Endodermal cell (in vitro differentiated cells): ENCODE data around the gene TRERF1. TPM values are rescaled to one million over a fixed set of nuclear protein-coding genes. Genes with fewer than 3 reads are reported as not detected.

ENCODE experiments used
- DNase-seq: peaks from one replicate; pipeline ENCODE4 v3.0.0-alpha.2; 2017
- H3K27ac ChIP-seq: 2 replicates; pipeline ENCODE4 v1.5.1; 2013; ENCODE audit warnings: mild to moderate bottlenecking, low read depth, low read length, moderate library complexity
- H3K27me3 ChIP-seq: 2 replicates; pipeline ENCODE4 v1.6.1; 2013; ENCODE audit warnings: mild to moderate bottlenecking, low read length, moderate library complexity; ENCODE audit not compliant: insufficient read depth, control insufficient read depth, poor library complexity, severe bottlenecking
- H3K36me3 ChIP-seq: 2 replicates; pipeline ENCODE4 v1.7.0; 2013; ENCODE audit warnings: mild to moderate bottlenecking, low read length, moderate library complexity; ENCODE audit not compliant: control insufficient read depth, insufficient read depth
- H3K4me1 ChIP-seq: one replicate; pipeline ENCODE4 v1.7.0; 2013; ENCODE audit warnings: low read length; ENCODE audit not compliant: control insufficient read depth, insufficient read depth
- H3K4me3 ChIP-seq: 2 replicates; pipeline ENCODE4 v1.5.1; 2013; ENCODE audit warnings: mild to moderate bottlenecking, low read length, moderate library complexity
- H3K9ac ChIP-seq: 2 replicates; pipeline ENCODE4 v1.6.1; 2013; ENCODE audit warnings: mild to moderate bottlenecking, low read length, moderate library complexity; ENCODE audit not compliant: poor library complexity, severe bottlenecking; ENCODE audit errors: extremely low read depth
- H3K9me3 ChIP-seq: 2 replicates; pipeline ENCODE4 v1.6.1; 2013; ENCODE audit warnings: mild to moderate bottlenecking, low read length, moderate library complexity; ENCODE audit not compliant: control insufficient read depth
- H3K27ac Mint-ChIP-seq: 2 replicates; pipeline ENCODE4 v1.8.0; 2020; ENCODE audit warnings: mixed read lengths
- H3K27me3 Mint-ChIP-seq: 2 replicates; pipeline ENCODE4 v1.8.0; 2021; ENCODE audit warnings: mild to moderate bottlenecking, mixed read lengths; ENCODE audit not compliant: insufficient read depth
- H3K36me3 Mint-ChIP-seq: 2 replicates; pipeline ENCODE4 v1.8.0; 2020; ENCODE audit warnings: low read depth, mixed read lengths
- H3K4me1 Mint-ChIP-seq: 2 replicates; pipeline ENCODE4 v1.8.0; 2020; ENCODE audit warnings: mixed read lengths
- H3K4me3 Mint-ChIP-seq: 2 replicates; pipeline ENCODE4 v1.8.0; 2020; ENCODE audit warnings: mild to moderate bottlenecking, moderate library complexity, mixed read lengths
- H3K9me3 Mint-ChIP-seq: 2 replicates; pipeline ENCODE4 v1.8.0; 2020; ENCODE audit warnings: mild to moderate bottlenecking, mixed read lengths
- WGBS, 2 experiments: methylation state at CpG; one replicate each; pipeline versions ENCODE4 v1.1.5 to v1.1.7; 2013; ENCODE audit warnings: missing lambda C conversion rate in 2 of 2, mixed read lengths in 1 of 2; ENCODE audit not compliant: insufficient coverage in 1 of 2, insufficient read length in 1 of 2; 5-methylcytosine and 5-hydroxymethylcytosine counted together
- total RNA-seq, 2 donors: library from RNA; stranded (reverse); fragmentation: NEBNext Ultra II Directional in 1 of 2; extraction: Animal tissue kit (Norgen Biotek cat#: 25700) in 1 of 2; gene quantifications; 2 replicates in 1 of 2; 3 replicates in 1 of 2; pipeline ENCODE4 v1.2.1, GENCODE V29; 2021
- TF ChIP-seq, protein P1 (sequence below): fragments of 200-600 bp; sonication (generic); conservative IDR thresholded peaks from 2 replicates; pipeline ENCODE4 v1.5.0; 2021; ENCODE audit warnings: antibody characterized with exemption, mild to moderate bottlenecking

Gene TRERF1
- total RNA-seq, 2 donors from 2014 or later: 4.7 to 5.3 TPM

- no peak for DNase-seq
- H3K9me3 Mint-ChIP-seq: no peaks in the 10 kb centered on the region
- Histone ChIP-seq H3K4me3 (no peak overlapping the region), H3K9me3 (no peaks in the 10 kb centered on the region), H3K27me3 (no peaks in the 10 kb centered on the region), H3K4me1 (peaks cover 9% of the 10 kb centered on the region), H3K9ac (no peak overlapping the region), H3K27ac (no peak overlapping the region), H3K36me3 (no peaks in the 10 kb centered on the region)
- H3K4me1 Mint-ChIP-seq: peaks cover 9% of the 10 kb centered on the region
- no peak overlapping the region for H3K4me3 Mint-ChIP-seq
- TF ChIP-seq, protein P1, sequence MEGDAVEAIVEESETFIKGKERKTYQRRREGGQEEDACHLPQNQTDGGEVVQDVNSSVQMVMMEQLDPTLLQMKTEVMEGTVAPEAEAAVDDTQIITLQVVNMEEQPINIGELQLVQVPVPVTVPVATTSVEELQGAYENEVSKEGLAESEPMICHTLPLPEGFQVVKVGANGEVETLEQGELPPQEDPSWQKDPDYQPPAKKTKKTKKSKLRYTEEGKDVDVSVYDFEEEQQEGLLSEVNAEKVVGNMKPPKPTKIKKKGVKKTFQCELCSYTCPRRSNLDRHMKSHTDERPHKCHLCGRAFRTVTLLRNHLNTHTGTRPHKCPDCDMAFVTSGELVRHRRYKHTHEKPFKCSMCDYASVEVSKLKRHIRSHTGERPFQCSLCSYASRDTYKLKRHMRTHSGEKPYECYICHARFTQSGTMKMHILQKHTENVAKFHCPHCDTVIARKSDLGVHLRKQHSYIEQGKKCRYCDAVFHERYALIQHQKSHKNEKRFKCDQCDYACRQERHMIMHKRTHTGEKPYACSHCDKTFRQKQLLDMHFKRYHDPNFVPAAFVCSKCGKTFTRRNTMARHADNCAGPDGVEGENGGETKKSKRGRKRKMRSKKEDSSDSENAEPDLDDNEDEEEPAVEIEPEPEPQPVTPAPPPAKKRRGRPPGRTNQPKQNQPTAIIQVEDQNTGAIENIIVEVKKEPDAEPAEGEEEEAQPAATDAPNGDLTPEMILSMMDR: no peak
- no peaks in the 10 kb centered on the region for H3K36me3 Mint-ChIP-seq
- WGBS, 2 experiments: 92% methylated on average over 3 of the region's 3 CpGs; no CpG with 5 or more reads in 1 of the 2 experiments
- H3K27me3 Mint-ChIP-seq: no peaks in the 10 kb centered on the region
- no peak overlapping the region for H3K27ac Mint-ChIP-seq
These were observed 225.5 kb downstream of the TRERF1 start for GRCh38 chr6:42226161-42226611.

- H3K9ac ChIP-seq: no peak overlapping the region
- H3K27me3 Mint-ChIP-seq: no peaks in the 10 kb centered on the region
- no peak overlapping the region for H3K27ac ChIP-seq
- H3K27me3 ChIP-seq: no peaks in the 10 kb centered on the region
- 100% methylated on average over 1 to 2 of the region's 4 CpGs for WGBS, 2 experiments
- TF ChIP-seq, protein P1: no peak
- H3K4me1 Mint-ChIP-seq: peaks cover 9% of the 10 kb centered on the region
- no peak overlapping the region for H3K27ac Mint-ChIP-seq
- no peak overlapping the region for H3K4me3 Mint-ChIP-seq
- no peaks in the 10 kb centered on the region for H3K36me3 ChIP-seq
- no peak for DNase-seq
- H3K4me3 ChIP-seq: no peak overlapping the region
- H3K9me3 ChIP-seq: no peaks in the 10 kb centered on the region
- peaks cover 9% of the 10 kb centered on the region for H3K4me1 ChIP-seq
- no peaks in the 10 kb centered on the region for H3K9me3 Mint-ChIP-seq
- no peaks in the 10 kb centered on the region for H3K36me3 Mint-ChIP-seq
These were observed 226.3 kb downstream of the TRERF1 start for GRCh38 chr6:42225419-42225818.

DNA sequence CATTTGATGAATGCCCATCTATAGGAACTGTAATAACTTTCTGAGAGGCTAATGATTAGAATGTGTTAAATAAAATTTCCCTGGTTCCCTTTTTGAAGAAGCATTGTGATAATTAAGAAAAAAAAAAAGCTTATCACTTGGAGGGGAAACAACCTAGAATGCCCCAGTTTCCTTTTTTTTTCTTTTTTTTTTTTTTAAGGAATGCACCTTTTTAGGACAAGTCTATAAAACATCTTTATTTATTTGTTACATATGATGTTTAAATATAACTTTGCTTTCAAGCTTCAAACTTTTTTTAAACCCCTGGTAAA lies 226.7 kb downstream of the TRERF1 start:
- Histone ChIP-seq H3K36me3 (no peaks in the 10 kb centered on the region), H3K4me1 (peaks cover 9% of the 10 kb centered on the region), H3K9ac (no peak overlapping the region), H3K27me3 (no peaks in the 10 kb centered on the region), H3K4me3 (no peak overlapping the region), H3K27ac (no peak overlapping the region), H3K9me3 (no peaks in the 10 kb centered on the region)
- no peak for DNase-seq
- Mint-ChIP-seq H3K36me3 (no peaks in the 10 kb centered on the region), H3K4me3 (no peak overlapping the region), H3K4me1 (peaks cover 9% of the 10 kb centered on the region), H3K9me3 (no peaks in the 10 kb centered on the region), H3K27ac (no peak overlapping the region), H3K27me3 (no peaks in the 10 kb centered on the region)
- TF ChIP-seq, protein P1: no peak
